Mesendoderm (in vitro differentiated cells): Measurements from ENCODE around the gene RPN2.

Experiments used
- DNase-seq: peaks from one replicate; pipeline ENCODE4 v3.0.0; 2013
- H2AK5ac ChIP-seq: 2 replicates; pipeline ENCODE4 v1.6.1; 2013; ENCODE audit warnings: low read length, inconsistent platforms
- H2BK120ac ChIP-seq: 2 replicates; pipeline ENCODE4 v1.6.1; 2013; ENCODE audit warnings: low read depth, mild to moderate bottlenecking, low read length, moderate library complexity, mixed read lengths
- H2BK15ac ChIP-seq: replicated peaks from 2 replicates; pipeline ENCODE4 v1.6.1; 2013; ENCODE audit warnings: low read depth, mild to moderate bottlenecking, moderate library complexity
- H2BK5ac ChIP-seq: 2 replicates; pipeline ENCODE4 v1.6.1; 2013; ENCODE audit warnings: low read length, inconsistent platforms
- H3K18ac ChIP-seq: 2 replicates; pipeline ENCODE4 v1.6.1; 2013; ENCODE audit warnings: mild to moderate bottlenecking, low read length, mixed read lengths
- H3K23ac ChIP-seq: one replicate; pipeline ENCODE4 v1.6.1; 2013; ENCODE audit warnings: low read length
- H3K27ac ChIP-seq: 2 replicates; pipeline ENCODE4 v1.5.1; 2013; ENCODE audit warnings: low read depth, mild to moderate bottlenecking, inconsistent platforms, low read length, moderate library complexity
- H3K27me3 ChIP-seq: 2 replicates; pipeline ENCODE4 v1.6.1; 2013; ENCODE audit warnings: low read length, control low read depth, mild to moderate bottlenecking, inconsistent platforms; ENCODE audit not compliant: insufficient read depth, poor library complexity
- H3K36me3 ChIP-seq: 2 replicates; pipeline ENCODE4 v1.6.1; 2013; ENCODE audit warnings: low read length, inconsistent platforms; ENCODE audit not compliant: control insufficient read depth, insufficient read depth
- H3K4ac ChIP-seq: one replicate; pipeline ENCODE4 v1.6.1; 2013; ENCODE audit warnings: low read depth, mild to moderate bottlenecking, low read length, moderate library complexity
- H3K4me1 ChIP-seq: 2 replicates; pipeline ENCODE4 v1.6.1; 2013; ENCODE audit warnings: low read depth, low read length, inconsistent platforms; ENCODE audit not compliant: control insufficient read depth
- H3K4me2 ChIP-seq: 2 replicates; pipeline ENCODE4 v1.6.1; 2013; ENCODE audit warnings: low read length
- H3K4me3 ChIP-seq: 2 replicates; pipeline ENCODE4 v1.5.1; 2013; ENCODE audit warnings: mild to moderate bottlenecking, low read length
- H3K56ac ChIP-seq: one replicate; pipeline ENCODE4 v1.6.1; 2013; ENCODE audit warnings: low read length
- H3K79me1 ChIP-seq: 2 replicates; pipeline ENCODE4 v1.6.1; 2013; ENCODE audit warnings: low read length, inconsistent platforms
- H3K79me2 ChIP-seq: 2 replicates; pipeline ENCODE4 v1.6.1; 2013; ENCODE audit warnings: mild to moderate bottlenecking, low read length; ENCODE audit not compliant: control insufficient read depth, insufficient read depth
- H3K9ac ChIP-seq: 2 replicates; pipeline ENCODE4 v1.6.1; 2013; ENCODE audit warnings: low read length, inconsistent platforms
- H4K5ac ChIP-seq: one replicate; pipeline ENCODE4 v1.6.1; 2013; ENCODE audit warnings: low read length
- H4K8ac ChIP-seq: one replicate; pipeline ENCODE4 v1.6.1; 2013; ENCODE audit warnings: low read depth, mild to moderate bottlenecking, control low read depth, low read length, moderate library complexity
- WGBS: extraction: QIAGEN DNeasy Blood & Tissue Kit; methylation state at CpG from one replicate; pipeline ENCODE4 v1.1.7; 2013; ENCODE audit warnings: low lambda C conversion rate, missing lambda C conversion rate; ENCODE audit not compliant: insufficient coverage; ENCODE audit errors: extremely low coverage; 5-methylcytosine and 5-hydroxymethylcytosine counted together

RPN2 gene

DNA sequence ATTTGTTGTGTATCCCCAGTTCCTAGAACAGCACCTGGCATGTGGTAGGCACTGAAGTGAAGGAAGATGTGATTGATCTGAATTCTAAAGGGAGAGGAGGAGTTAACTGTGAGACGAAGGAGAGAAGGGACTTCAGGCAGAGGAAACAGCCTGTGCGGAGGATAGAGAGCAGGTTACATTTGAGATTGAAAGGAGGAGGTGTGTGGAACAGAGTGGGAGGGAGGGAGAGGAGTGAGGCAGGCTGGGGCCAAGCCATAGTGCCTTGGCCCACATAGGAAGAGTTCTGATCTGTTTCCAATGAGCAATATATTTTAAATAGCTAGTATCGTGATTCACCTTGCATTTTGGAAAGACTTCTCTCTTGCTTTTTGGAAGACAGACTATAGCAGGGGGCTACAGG lies 14.1 kb downstream of the RPN2 start:
- H4K8ac ChIP-seq = no peak overlapping the region
- no peak overlapping the region for H2BK15ac ChIP-seq
- no peak overlapping the region for H4K5ac ChIP-seq
- H3K4me3 ChIP-seq = no peak overlapping the region
- no peak for DNase-seq
- peaks cover 70% of the 10 kb centered on the region for H3K79me2 ChIP-seq
- H3K4ac ChIP-seq = no peak overlapping the region
- no peak overlapping the region for H3K4me2 ChIP-seq
- H3K23ac ChIP-seq = no peak overlapping the region
- H3K36me3 ChIP-seq = peaks cover 3% of the 10 kb centered on the region
- no peak overlapping the region for H2AK5ac ChIP-seq
- peaks cover 36% of the 10 kb centered on the region for H3K79me1 ChIP-seq
- WGBS = no CpG with 5 or more reads among the region's 3 CpGs
- H3K4me1 ChIP-seq = no peaks in the 10 kb centered on the region
- no peak overlapping the region for H3K56ac ChIP-seq
- H3K27ac ChIP-seq = no peak overlapping the region
- H2BK120ac ChIP-seq = no peak overlapping the region
- H2BK5ac ChIP-seq = no peak overlapping the region
- H3K27me3 ChIP-seq = no peaks in the 10 kb centered on the region
- H3K18ac ChIP-seq = no peak overlapping the region
- H3K9ac ChIP-seq = no peak overlapping the region

GRCh38 chr20:37193821-37194220 lies 14.7 kb downstream of the RPN2 start:
- Histone ChIP-seq H3K27ac (no peak overlapping the region), H4K8ac (no peak overlapping the region), H4K5ac (no peak overlapping the region), H3K36me3 (peaks cover 3% of the 10 kb centered on the region), H3K56ac (no peak overlapping the region), H3K4me2 (no peak overlapping the region), H3K79me2 (peaks cover 65% of the 10 kb centered on the region), H3K9ac (no peak overlapping the region), H2AK5ac (no peak overlapping the region), H2BK5ac (no peak overlapping the region), H2BK120ac (no peak overlapping the region), H3K18ac (no peak overlapping the region), H3K4ac (no peak overlapping the region), H3K23ac (no peak overlapping the region), H3K4me1 (no peaks in the 10 kb centered on the region), H3K4me3 (no peak overlapping the region), H3K79me1 (peaks cover 37% of the 10 kb centered on the region), H3K27me3 (no peaks in the 10 kb centered on the region), H2BK15ac (no peak overlapping the region)
- no CpG with 5 or more reads among the region's 8 CpGs for WGBS
- no peak for DNase-seq

DNA sequence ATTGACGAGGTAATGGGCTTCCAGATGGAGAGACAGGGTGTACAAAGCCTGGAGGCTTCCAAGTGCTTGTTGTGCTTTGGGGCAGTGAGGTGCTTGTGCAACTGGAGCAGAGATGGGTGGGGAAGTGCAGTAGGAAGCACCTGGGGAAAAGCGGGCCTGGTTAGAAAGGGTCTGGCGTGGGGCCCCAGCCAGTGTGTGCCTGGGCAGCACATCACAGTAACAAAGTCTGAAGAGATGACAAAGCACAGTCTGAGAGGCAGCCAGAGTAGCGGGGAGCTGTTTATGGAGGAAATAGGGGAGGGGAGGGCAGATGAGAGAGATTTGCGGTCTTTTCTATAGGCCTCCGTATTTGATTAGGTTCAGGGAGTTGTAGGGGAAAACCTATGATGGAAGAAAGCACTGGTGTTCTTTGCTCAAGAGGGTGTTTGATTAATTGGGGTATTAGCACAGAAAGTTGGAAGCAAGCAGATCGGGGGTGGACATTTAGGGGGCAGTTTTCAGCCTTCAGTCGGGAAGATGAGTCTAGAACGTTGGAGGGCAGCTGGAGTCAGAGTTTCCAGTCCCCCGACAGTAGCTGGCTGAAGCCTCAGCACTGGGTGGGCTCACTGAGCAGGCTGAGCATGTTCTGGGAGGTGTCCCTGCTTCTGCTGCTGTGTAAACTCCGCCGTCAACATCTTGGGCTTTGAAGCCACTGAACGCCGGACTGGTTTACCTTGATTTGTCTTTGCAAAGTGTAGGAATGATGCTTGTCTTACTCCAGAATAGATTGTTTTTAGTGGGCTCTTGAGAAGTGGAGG lies 15.7 kb downstream of the RPN2 start:
- Histone ChIP-seq H3K9ac (no peak overlapping the region), H3K56ac (no peak overlapping the region), H2AK5ac (no peak overlapping the region), H2BK5ac (no peak overlapping the region), H3K23ac (no peak overlapping the region), H3K18ac (no peak overlapping the region), H3K4me3 (no peak overlapping the region), H3K79me2 (peaks cover 56% of the 10 kb centered on the region), H3K4ac (no peak overlapping the region), H3K27ac (no peak overlapping the region), H3K27me3 (no peaks in the 10 kb centered on the region), H4K8ac (no peak overlapping the region), H3K4me1 (no peaks in the 10 kb centered on the region), H3K36me3 (peaks cover 6% of the 10 kb centered on the region), H2BK120ac (no peak overlapping the region), H3K4me2 (no peak overlapping the region), H2BK15ac (no peak overlapping the region), H4K5ac (no peak overlapping the region), H3K79me1 (peaks cover 38% of the 10 kb centered on the region)
- no CpG with 5 or more reads among the region's 14 CpGs for WGBS
- DNase-seq = no peak

DNA sequence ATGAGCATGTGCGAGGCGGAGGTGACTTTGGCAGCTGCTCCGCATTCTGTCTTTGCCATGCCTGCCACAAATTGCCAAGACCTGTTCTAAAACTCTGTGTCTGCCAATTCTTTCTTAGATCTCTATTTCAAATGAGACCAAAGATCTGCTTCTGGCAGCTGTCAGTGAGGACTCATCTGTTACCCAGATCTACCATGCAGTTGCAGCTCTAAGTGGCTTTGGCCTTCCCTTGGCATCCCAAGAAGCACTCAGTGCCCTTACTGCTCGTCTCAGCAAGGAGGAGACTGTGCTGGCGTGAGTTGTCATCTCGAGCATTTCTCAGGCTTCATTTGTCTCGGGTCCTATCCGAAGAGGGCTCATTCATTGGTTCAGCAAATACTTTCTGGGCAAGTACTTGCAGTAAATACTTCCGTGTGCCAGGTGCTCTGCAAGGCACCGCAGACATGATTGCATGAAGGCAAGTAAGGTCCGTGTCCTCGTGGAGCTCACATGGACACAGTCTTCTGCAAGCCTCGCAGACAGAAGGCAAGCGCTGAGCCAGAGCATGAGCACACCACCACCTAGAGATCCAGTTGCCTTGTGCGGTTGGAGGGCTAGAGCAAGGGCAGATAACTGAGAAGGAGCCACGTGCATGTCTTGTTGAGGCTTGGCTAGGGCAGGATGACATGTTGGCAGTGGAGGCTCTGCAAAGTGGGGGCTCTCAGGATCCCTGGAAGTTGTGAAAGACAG lies 20.0 kb downstream of the RPN2 start:
- H3K79me2 ChIP-seq = peaks cover 22% of the 10 kb centered on the region
- peaks cover 9% of the 10 kb centered on the region for H3K36me3 ChIP-seq
- no peak overlapping the region for H4K8ac ChIP-seq
- no peak overlapping the region for H3K27ac ChIP-seq
- H3K79me1 ChIP-seq = peaks cover 19% of the 10 kb centered on the region
- peaks cover 2% of the 10 kb centered on the region for H3K4me1 ChIP-seq
- no peaks in the 10 kb centered on the region for H3K27me3 ChIP-seq
- H3K9ac ChIP-seq = no peak overlapping the region
- WGBS = no CpG with 5 or more reads among the region's 16 CpGs
- no peak overlapping the region for H2BK5ac ChIP-seq
- no peak overlapping the region for H3K56ac ChIP-seq
- H2BK120ac ChIP-seq = no peak overlapping the region
- H3K23ac ChIP-seq = no peak overlapping the region
- H3K18ac ChIP-seq = no peak overlapping the region
- H2BK15ac ChIP-seq = no peak overlapping the region
- H3K4me2 ChIP-seq = no peak overlapping the region
- H4K5ac ChIP-seq = no peak overlapping the region
- no peak overlapping the region for H2AK5ac ChIP-seq
- DNase-seq = no peak
- no peak overlapping the region for H3K4ac ChIP-seq
- H3K4me3 ChIP-seq = no peak overlapping the region

- DNase-seq = no peak
- no peak overlapping the region for H3K18ac ChIP-seq
- no peak overlapping the region for H3K56ac ChIP-seq
- H3K79me2 ChIP-seq = peaks cover 19% of the 10 kb centered on the region
- H3K4ac ChIP-seq = no peak overlapping the region
- H3K4me2 ChIP-seq = no peak overlapping the region
- no peak overlapping the region for H3K9ac ChIP-seq
- no peak overlapping the region for H4K5ac ChIP-seq
- H3K23ac ChIP-seq = no peak overlapping the region
- no peak overlapping the region for H2AK5ac ChIP-seq
- no peak overlapping the region for H2BK120ac ChIP-seq
- WGBS = no CpG with 5 or more reads among the region's 4 CpGs
- no peak overlapping the region for H2BK5ac ChIP-seq
- H3K4me1 ChIP-seq = peaks cover 2% of the 10 kb centered on the region
- no peak overlapping the region for H3K4me3 ChIP-seq
- H3K27ac ChIP-seq = no peak overlapping the region
- no peaks in the 10 kb centered on the region for H3K27me3 ChIP-seq
- no peak overlapping the region for H4K8ac ChIP-seq
- H3K36me3 ChIP-seq = peaks cover 20% of the 10 kb centered on the region
- peaks cover 21% of the 10 kb centered on the region for H3K79me1 ChIP-seq
- no peak overlapping the region for H2BK15ac ChIP-seq
Measured at GRCh38 chr20:37200376-37200775, 21.2 kb downstream of the RPN2 start.
